Heart right ventricle (tissue), 16 donors: Measurements from ENCODE around the gene ITGA1. TPM values are rescaled to one million over a fixed set of nuclear protein-coding genes. Genes with fewer than 3 reads are reported as not detected.

Source experiments
- ATAC-seq, 8 donors: fragments of 200-7000 bp; cut with Tn5 transposase; one replicate each; pipeline ENCODE4 v1.9.1; 2020; ENCODE audit warnings: mild to moderate bottlenecking in 8 of 8, moderate library complexity in 8 of 8, moderate number of reproducible peaks in 1 of 8
- DNase-seq, 2 donors: peaks; one replicate each; pipeline ENCODE4 v3.0.0-alpha.2; 2020
- H3K27ac ChIP-seq, 10 donors: fragments of 200-600 bp; sonication (generic) in 2 of 10; one replicate each; pipeline versions ENCODE4 v1.5.0 to v1.8.0; 2020 to 2022; ENCODE audit warnings: mild to moderate bottlenecking in 3 of 10
- H3K27me3 ChIP-seq, 7 donors: fragments of 200-600 bp; one replicate each; pipeline ENCODE4 v1.8.0; 2021 to 2022; ENCODE audit warnings: mild to moderate bottlenecking in 2 of 7
- H3K36me3 ChIP-seq, 9 donors: fragments of 200-600 bp; sonication (generic) in 1 of 9; one replicate each; pipeline versions ENCODE4 v1.5.0 to v1.8.0; 2020 to 2022; ENCODE audit warnings: mild to moderate bottlenecking in 2 of 9
- H3K4me1 ChIP-seq, 9 donors: fragments of 200-600 bp; sonication (generic) in 1 of 9; one replicate each; pipeline versions ENCODE4 v1.5.0 to v1.8.0; 2020 to 2022; ENCODE audit warnings: mild to moderate bottlenecking in 4 of 9
- H3K4me3 ChIP-seq, 10 donors: fragments of 200-600 bp; sonication (generic) in 2 of 10; one replicate each; pipeline versions ENCODE4 v1.5.0 to v1.8.0; 2020 to 2022; ENCODE audit warnings: mild to moderate bottlenecking in 7 of 10, moderate library complexity in 2 of 10
- H3K9me3 ChIP-seq, 11 donors: fragments of 200-600 bp in 10 of 11; sonication (generic) in 2 of 11; one replicate each; pipeline versions ENCODE4 v1.5.0 to v1.8.0; 2013 to 2022; ENCODE audit warnings: mild to moderate bottlenecking in 2 of 11, control low read depth in 1 of 11, moderate library complexity in 1 of 11
- WGBS, 2 donors: extraction: QIAGEN DNeasy Blood & Tissue Kit; methylation state at CpG; one replicate each; pipeline ENCODE4 v1.1.7; 2013; ENCODE audit warnings: inconsistent platforms in 1 of 2; 5-methylcytosine and 5-hydroxymethylcytosine counted together
- intact Hi-C, 10 donors: fragments of 100-400 bp; cut with DNase I; formaldehyde crosslinking; loops; one replicate each; pipeline versions ENCODE4 v1.11.1 to v1.14.2; 2022
- polyA plus RNA-seq, 2 donors: library from polyadenylated mRNA; stranded (reverse); fragments of 200-250 nt; gene quantifications; one replicate each; pipeline ENCODE4 v1.2.3, GENCODE V29; 2013
- total RNA-seq, 10 donors: library from RNA; stranded (reverse); fragmentation: NEBNext Ultra II Directional in 3 of 10; extraction: Animal tissue kit (Norgen Biotek cat#: 25700) in 3 of 10; gene quantifications; one replicate each; pipeline versions ENCODE4 v1.2.1 to v1.2.4, GENCODE V29; 2021 to 2023
- TF ChIP-seq, protein P1 (sequence below), 9 donors: fragments of 200-600 bp; sonication (generic) in 2 of 9; IDR thresholded peaks; one replicate each; pipeline versions ENCODE4 v1.5.0 to v1.8.0; 2021 to 2022; ENCODE audit warnings: antibody characterized with exemption in 9 of 9, mild to moderate bottlenecking in 5 of 9, moderate library complexity in 1 of 9
- donor health status: Arrhythmogenic right ventricular cardiomyopathy.
- donor health status: ischemic (EF 13 %, LVEDD 7.1; RV severe dilation, severe dysfunction).
- donor health status: healthy with polysubstance abuse.
- donor health status: DM: no; HTN: yes; CAD: no.
- donor health status: DM: no; HTN: no; CAD: no.
- donor health status: ischemic (EF 25% LVEDD 6.9; RV normal size, moderate dysfunction).
- donor health status: ischemic (EF 25% LVEDD 5.7; RV mildly dilated, moderate dysfunction).
- donor health status: healthy.
- donor health status: DM: yes; HTN: yes; CAD: no.
- donor health status: Ischemic cardiomyopathy.
- donor health status: ischemic (EF 35%, LVEDD 5.7; RV mildly dilated, moderate dysfunction).
- donor health status: nonischemic (EF 11% LVEDD 7.7; RV severe dilation, severe dysfunction).
- donor health status: DM: yes; HTN: yes; CAD: no.
- donor health status: PGD.
- donor health status: ischemic (EF 29% LVEDD 5.4; RV normal size, mild dysfunction).
- donor health status: nonischemic (EF 23%, LVEDD 6.1; RV moderate dilation, normal function).

The ITGA1 gene
- total and polyA plus RNA-seq, 12 donors = 7.7 to 48.2 (median 24.3) TPM

- TF ChIP-seq, protein P1, sequence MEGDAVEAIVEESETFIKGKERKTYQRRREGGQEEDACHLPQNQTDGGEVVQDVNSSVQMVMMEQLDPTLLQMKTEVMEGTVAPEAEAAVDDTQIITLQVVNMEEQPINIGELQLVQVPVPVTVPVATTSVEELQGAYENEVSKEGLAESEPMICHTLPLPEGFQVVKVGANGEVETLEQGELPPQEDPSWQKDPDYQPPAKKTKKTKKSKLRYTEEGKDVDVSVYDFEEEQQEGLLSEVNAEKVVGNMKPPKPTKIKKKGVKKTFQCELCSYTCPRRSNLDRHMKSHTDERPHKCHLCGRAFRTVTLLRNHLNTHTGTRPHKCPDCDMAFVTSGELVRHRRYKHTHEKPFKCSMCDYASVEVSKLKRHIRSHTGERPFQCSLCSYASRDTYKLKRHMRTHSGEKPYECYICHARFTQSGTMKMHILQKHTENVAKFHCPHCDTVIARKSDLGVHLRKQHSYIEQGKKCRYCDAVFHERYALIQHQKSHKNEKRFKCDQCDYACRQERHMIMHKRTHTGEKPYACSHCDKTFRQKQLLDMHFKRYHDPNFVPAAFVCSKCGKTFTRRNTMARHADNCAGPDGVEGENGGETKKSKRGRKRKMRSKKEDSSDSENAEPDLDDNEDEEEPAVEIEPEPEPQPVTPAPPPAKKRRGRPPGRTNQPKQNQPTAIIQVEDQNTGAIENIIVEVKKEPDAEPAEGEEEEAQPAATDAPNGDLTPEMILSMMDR (IDR thresholded peaks at IDR 0.05) = no peak
- WGBS, 2 donors = 65 to 68% methylated on average over 4 of the region's 4 CpGs
- intact Hi-C loops = loop anchor here in 4 of 10 donors (5.0 to 10.0 kb wide), 4 partner anchors 52 to 232 kb away; no protein-coding TSS in a partner anchor
- H3K36me3 ChIP-seq = peaks cover 0 to 49% (median 0%) of the 10 kb centered on the region in 9 donors
- no peaks in the 10 kb centered on the region for H3K27me3 ChIP-seq
- H3K4me3 ChIP-seq = no peak overlapping the region
- H3K9me3 ChIP-seq = peaks cover 0 to 2% (median 0%) of the 10 kb centered on the region in 11 donors
- DNase-seq (no peak), ATAC-seq (peak in 2 of 8 donors; percentile 71 to 95)
- peaks cover 0 to 31% (median 17%) of the 10 kb centered on the region in 9 donors for H3K4me1 ChIP-seq
- H3K27ac ChIP-seq = peak overlapping the region in 2 of 10 donors; percentile 10 to 18
Measured at GRCh38 chr5:52906845-52907244, 119.1 kb downstream of the ITGA1 start.

DNA sequence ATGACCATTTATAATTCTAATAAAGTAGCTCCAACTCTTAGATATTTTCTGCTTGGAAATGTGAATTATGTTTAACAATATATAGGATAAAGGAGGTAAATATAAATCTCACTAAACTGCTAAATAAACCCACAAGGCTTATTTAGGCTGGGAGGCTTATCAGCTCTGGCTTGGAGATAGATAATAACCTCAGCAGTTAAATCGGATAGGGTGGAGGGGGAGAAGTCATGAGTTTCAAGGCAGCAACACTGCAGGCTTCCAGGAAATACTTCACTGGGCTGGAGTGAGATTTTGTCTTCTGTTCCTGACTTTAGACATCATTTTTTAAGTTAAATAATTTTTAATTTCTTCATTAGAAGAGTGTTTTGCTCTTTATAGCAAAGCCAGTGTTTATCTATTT is 121.5 kb downstream of the ITGA1 start:
- DNase-seq (peak in 1 of 2 donors; percentile 12), ATAC-seq (peak in 5 of 8 donors; percentile 61 to 90 (median 72))
- intact Hi-C loops = loop anchor here in 4 of 10 donors (5.0 to 10.0 kb wide), 4 partner anchors 54 to 234 kb away; no protein-coding TSS in a partner anchor
- 7 to 11% methylated on average over 1 of the region's 1 CpG for WGBS, 2 donors
- H3K27ac ChIP-seq = peak overlapping the region in 6 of 10 donors; percentile 2 to 66 (median 44)
- H3K27me3 ChIP-seq = no peaks in the 10 kb centered on the region
- H3K36me3 ChIP-seq = peaks cover 0 to 28% (median 0%) of the 10 kb centered on the region in 9 donors
- H3K9me3 ChIP-seq = no peaks in the 10 kb centered on the region
- H3K4me1 ChIP-seq = peaks cover 0 to 32% (median 17%) of the 10 kb centered on the region in 9 donors
- H3K4me3 ChIP-seq = no peak overlapping the region
- TF ChIP-seq, protein P1 (IDR thresholded peaks at IDR 0.05) = no peak

DNA sequence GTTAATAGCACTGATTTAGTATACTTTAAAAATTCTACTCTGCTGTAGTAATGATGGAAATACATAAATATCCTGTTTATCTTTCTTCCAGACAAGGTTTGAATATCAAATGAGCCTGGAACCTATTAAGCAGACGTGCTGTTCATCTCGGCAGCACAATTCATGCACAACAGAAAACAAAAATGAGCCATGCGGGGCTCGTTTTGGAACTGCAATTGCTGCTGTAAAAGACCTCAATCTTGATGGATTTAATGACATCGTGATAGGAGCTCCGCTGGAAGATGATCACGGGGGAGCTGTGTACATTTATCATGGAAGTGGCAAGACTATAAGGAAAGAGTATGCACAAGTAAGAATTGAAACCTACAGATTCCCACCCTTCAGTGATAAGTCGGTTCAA is 122.4 kb downstream of the ITGA1 start:
- Histone ChIP-seq H3K36me3 (peaks cover 0 to 25% (median 0%) of the 10 kb centered on the region in 9 donors), H3K4me1 (peaks cover 0 to 41% (median 23%) of the 10 kb centered on the region in 9 donors), H3K9me3 (no peaks in the 10 kb centered on the region), H3K27ac (peak overlapping the region in 5 of 10 donors; percentile 19 to 66 (median 41)), H3K27me3 (no peaks in the 10 kb centered on the region), H3K4me3 (no peak overlapping the region)
- no peak for ATAC-seq
- TF ChIP-seq, protein P1 (IDR thresholded peaks at IDR 0.05) = no peak
- intact Hi-C loops = loop anchor here in 3 of 10 donors (10.0 kb wide), 3 partner anchors 115 to 245 kb away; no protein-coding TSS in a partner anchor
- WGBS, 2 donors = 37 to 47% methylated on average over 8 of the region's 8 CpGs
- DNase-seq = no peak

DNA sequence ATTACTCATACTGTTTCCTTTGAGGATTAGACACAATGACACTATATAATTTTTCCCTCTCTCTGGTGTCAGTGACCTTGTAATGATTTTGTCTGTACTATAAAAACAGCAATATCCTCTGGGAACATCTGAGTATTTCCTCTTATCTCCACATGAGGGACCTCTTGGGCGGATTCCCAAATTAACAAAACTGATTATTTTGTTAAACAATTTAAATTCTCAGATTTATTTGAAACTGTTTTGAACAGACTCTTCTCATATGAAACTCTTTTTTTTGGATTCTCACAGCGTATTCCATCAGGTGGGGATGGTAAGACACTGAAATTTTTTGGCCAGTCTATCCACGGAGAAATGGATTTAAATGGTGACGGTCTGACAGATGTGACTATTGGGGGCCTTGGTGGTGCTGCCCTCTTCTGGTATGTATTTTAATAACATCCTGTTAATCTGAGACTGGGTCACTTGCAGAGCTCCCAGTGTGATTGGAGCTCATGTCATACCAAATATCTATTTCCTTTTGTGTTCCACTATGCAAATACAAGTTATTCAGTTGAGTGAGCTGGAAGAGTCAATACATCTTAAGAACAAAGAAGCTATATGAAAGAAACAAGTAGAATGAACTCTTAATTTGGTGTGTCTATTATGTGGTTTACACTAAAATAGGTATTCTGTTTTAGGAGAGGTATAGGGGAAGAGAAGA is 127.6 kb downstream of the ITGA1 start:
- peak overlapping the region in 6 of 10 donors; percentile 2 to 39 (median 24) for H3K4me3 ChIP-seq
- H3K9me3 ChIP-seq = no peaks in the 10 kb centered on the region
- no peaks in the 10 kb centered on the region for H3K27me3 ChIP-seq
- ATAC-seq (peak; percentile 76 to 95 (median 92)), DNase-seq (peak; percentile 8 to 70)
- H3K36me3 ChIP-seq = peaks cover 0 to 55% (median 6%) of the 10 kb centered on the region in 9 donors
- TF ChIP-seq, protein P1 (IDR thresholded peaks at IDR 0.05) = peak; percentile 70 to 88 (median 80)
- WGBS, 2 donors = 4% methylated on average over 4 of the region's 4 CpGs
- intact Hi-C loops = loop anchor here (2.0 to 10.0 kb wide), 7 partner anchors 121 to 251 kb away; partner anchors contain the start of genes ITGA1 (in 7 of the 10) and PELO (in 7 of the 10)
- H3K27ac ChIP-seq = peak overlapping the region in 6 of 10 donors; percentile 1 to 58 (median 28)
- H3K4me1 ChIP-seq = peaks cover 0 to 23% (median 7%) of the 10 kb centered on the region in 9 donors
